GM18907 (cell line): Measurements from ENCODE around the gene AKT3.
"Not testable (repeated sequence)": the region's sequence is repeated elsewhere in the genome, so short reads cannot be mapped to it uniquely, and the experiment has no call there.

ENCODE experiments used
- ATAC-seq: cut with Tn5 transposase; IDR thresholded peaks from one replicate; pipeline ENCODE4 v1.9.1; 2021; ENCODE audit warnings: mild to moderate bottlenecking, moderate library complexity; ENCODE audit not compliant: unreplicated experiment

AKT3 gene

DNA sequence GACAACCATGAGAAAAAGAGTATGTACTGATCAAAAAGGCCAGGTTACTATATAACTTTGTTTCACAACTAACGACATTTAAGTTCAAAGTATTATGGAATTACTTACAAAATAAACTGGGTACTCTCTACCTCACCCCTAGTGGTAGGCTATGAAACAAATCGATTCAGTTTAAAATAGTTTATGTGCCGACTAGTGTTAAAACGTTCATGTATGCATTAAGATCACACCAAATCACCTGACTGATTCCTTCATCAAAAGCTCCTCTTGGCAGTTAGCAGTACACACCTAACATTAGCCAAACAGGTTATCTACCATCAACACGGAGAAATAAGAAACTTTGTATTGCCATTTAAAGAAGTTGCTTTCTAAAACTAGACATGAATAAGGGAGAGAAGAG lies 137.1 kb downstream of the AKT3 start:
- no peak for ATAC-seq

DNA sequence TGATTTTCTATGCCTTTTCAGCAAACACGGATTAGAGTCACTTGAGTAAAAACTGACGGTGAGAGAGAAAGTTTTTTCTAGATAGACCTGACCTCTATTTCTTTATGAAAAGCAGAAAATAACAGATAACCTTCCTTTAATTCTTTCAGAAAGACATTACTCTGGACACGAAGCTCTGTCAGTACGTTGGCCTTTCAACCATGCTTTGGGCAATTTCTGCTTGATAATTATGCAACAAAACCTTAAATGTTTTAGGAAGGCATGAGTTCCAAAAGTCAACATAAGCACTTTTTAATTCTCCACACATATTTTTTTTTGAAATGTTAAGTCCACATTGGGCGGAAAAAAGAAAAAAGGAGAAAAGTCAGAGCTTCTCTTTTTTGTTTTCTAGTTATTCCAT lies 137.8 kb downstream of the AKT3 start:
- ATAC-seq, result no peak

GRCh38 chr1:243710467-243710866 lies 139.6 kb downstream of the AKT3 start:
- ATAC-seq, result no peak

DNA sequence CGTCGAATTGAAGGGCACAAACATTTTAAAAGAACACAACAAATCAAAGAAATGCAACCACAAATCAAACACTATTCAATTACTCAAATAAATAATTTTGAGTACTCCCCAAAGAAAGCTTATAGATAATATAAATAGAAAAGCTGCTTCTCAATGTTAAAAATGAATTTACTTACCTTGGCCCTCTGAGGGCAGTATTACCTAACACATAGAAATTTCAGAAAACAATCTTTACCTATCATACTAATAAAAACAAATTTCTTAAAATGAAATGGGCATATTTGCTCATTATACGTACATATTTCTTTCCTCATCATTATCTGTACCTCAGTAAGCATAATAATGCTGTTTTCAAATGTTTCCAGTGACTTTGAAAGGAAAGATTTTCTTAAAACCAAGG lies 141.8 kb downstream of the AKT3 start:
- no peak for ATAC-seq

GRCh38 chr1:243706563-243706962 lies 143.5 kb downstream of the AKT3 start:
- no peak for ATAC-seq

GRCh38 chr1:243705585-243705984 lies 144.5 kb downstream of the AKT3 start:
- no peak for ATAC-seq

GRCh38 chr1:243701872-243702271 lies 148.2 kb downstream of the AKT3 start:
- no peak for ATAC-seq

GRCh38 chr1:243693800-243694199 lies 156.2 kb downstream of the AKT3 start:
- no peak for ATAC-seq

GRCh38 chr1:243686159-243686558 lies 163.9 kb downstream of the AKT3 start:
- ATAC-seq, result no peak

GRCh38 chr1:243680860-243681259 lies 169.2 kb downstream of the AKT3 start:
- ATAC-seq, result no peak

GRCh38 chr1:243672539-243673074 lies 177.4 kb downstream of the AKT3 start:
- ATAC-seq, result no peak

- ATAC-seq, result no peak
These were observed 182.5 kb downstream of the AKT3 start for GRCh38 chr1:243667591-243667990.

- no peak for ATAC-seq
These were observed 182.9 kb downstream of the AKT3 start for GRCh38 chr1:243667133-243667532.

DNA sequence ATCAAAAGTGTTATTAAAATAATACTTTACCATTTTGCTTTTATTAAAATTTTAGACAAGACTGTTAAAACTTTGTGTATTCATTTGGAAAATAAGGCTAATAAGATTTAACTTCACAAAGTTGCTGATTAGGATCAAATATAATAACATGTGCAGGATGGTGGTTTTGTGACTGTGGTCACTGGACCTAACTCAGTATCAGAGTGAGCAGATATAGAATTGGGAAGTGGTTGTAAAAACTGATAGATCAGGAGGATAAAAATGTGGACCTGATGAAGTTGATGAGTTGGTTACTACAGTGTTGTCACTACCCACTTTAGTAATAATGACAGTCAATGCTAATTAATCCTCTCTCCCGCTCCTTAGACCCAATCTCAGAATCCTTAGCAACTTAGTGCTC lies 186.4 kb downstream of the AKT3 start:
- ATAC-seq, result no peak

GRCh38 chr1:243662169-243662568 lies 187.9 kb downstream of the AKT3 start:
- ATAC-seq, result not testable (repeated sequence)

DNA sequence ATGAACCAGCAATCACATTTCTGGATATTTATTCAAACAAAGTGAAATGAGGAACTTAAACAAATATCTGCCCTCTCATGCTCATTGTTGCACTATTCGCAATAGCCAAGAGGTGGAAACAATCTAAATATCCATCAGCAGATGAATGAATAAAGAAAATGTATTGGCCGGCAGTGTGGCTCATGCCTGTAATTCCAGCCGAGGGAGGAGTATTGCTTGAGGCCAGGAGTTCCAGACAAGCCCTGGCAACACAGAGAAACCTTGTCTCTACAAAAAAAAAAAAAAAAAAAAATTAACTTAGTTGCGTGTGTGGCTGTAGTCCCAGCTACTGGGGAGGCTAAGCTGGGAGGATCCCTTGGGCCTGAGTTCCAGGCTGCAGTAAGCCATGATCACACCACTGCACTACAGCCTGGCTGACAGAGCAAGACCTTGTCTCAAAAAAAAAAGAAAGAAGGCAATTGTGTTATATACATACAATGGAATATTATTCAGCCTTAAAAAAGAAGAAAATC lies 191.4 kb downstream of the AKT3 start:
- ATAC-seq, result no peak

GRCh38 chr1:243657793-243658192 lies 192.2 kb downstream of the AKT3 start:
- no peak for ATAC-seq

- ATAC-seq, result not testable (repeated sequence)
These were observed 200.5 kb downstream of the AKT3 start for GRCh38 chr1:243649530-243649929.

DNA sequence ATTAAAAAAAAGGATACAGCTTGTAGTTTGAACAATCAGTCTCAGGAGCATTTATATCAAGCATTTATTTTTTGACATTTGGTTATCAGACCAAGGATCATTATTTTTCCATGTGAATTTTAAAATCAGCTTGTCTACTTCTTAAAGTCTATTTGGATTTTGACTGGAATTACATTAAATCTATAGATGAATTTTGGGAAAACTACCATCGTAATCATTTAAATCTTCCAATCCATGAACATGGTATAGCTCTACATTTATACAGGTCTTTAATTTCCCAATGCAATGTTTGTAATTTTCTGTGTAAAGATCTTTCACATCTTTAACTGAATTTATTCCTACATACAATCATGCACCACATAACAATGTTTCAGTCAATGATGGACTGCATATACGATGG lies 203.2 kb downstream of the AKT3 start:
- ATAC-seq, result no peak

DNA sequence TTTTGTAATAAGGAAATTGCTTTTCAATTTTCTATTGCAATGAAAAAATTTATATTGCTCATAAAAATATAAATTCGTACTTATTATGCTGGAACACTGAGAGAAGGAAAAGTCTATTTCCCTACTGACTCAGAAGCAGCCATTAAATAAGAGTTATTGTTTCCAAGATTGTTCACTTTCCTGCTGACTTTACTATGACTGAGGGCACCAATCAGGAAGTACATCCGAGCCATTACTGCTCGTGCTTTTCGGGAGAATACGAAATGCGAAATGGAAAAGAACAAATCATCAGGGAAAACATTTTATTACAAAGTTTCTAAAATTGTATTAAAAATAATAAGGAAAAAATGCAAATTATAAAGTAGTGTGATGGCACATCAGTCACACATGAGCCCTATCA lies 204.8 kb downstream of the AKT3 start:
- ATAC-seq, result no peak

DNA sequence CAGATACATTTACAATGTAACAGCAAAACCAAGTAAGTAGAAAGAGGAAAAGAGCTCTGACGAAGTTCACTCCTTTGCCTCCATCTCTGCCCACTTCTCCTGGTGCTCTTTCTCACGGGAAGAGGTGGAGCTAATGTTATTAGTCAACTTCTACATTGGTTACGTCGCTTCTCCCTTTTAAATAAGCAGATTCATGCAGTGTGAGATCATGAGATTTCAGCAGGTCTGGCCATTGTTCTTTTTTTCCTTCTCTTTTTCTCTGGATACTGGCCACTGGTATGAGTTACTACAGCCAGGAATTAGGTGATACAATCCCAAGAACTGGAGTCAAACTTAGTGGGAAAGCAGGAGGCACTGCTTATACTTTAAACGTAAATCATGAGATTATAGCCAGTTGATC lies 207.1 kb downstream of the AKT3 start:
- ATAC-seq, result no peak

- no peak for ATAC-seq
These were observed 210.9 kb downstream of the AKT3 start for GRCh38 chr1:243639027-243639658.

- no peak for ATAC-seq
These were observed 211.9 kb downstream of the AKT3 start for GRCh38 chr1:243638186-243638585.
